BJ (cell line): ENCODE data around the gene WNT5A. TPM values are rescaled to one million over a fixed set of nuclear protein-coding genes. Genes with fewer than 3 reads are reported as not detected.

Source experiments
- CTCF ChIA-PET: fragments of 350-600 bp; formaldehyde crosslinking; extraction: SDS; loops from one replicate; lab custom pipeline; 2021; ENCODE audit warnings: antibody characterized with exemption, inconsistent platforms; lab: Yijun Ruan, JAX
- POLR2A ChIA-PET: fragments of 300-600 bp; sonication (Branson Sonifier 250); formaldehyde crosslinking; extraction: SDS; loops from one replicate; lab custom pipeline; 2021; ENCODE audit warnings: antibody characterized with exemption; lab: Charles Lee
- DNase-seq: peaks from one replicate; pipeline ENCODE4 v3.0.0-alpha.2; 2011; ENCODE audit warnings: low read depth
- H3K27me3 ChIP-seq: 2 replicates; pipeline ENCODE4 v1.6.0; 2011; ENCODE audit warnings: low read length; ENCODE audit not compliant: control insufficient read depth, insufficient read depth
- H3K36me3 ChIP-seq: 2 replicates; pipeline ENCODE4 v1.5.1; 2011; ENCODE audit warnings: low read length; ENCODE audit not compliant: control insufficient read depth, insufficient read depth
- H3K4me3 ChIP-seq: 2 replicates; pipeline ENCODE4 v1.5.1; 2011; ENCODE audit warnings: low read depth, mild to moderate bottlenecking, control low read depth, low read length
- polyA plus RNA-seq: library from polyadenylated mRNA; depleted of rRNA; stranded (reverse); fragments of >200 nt; gene quantifications from 2 replicates; pipeline ENCODE4 v1.2.3, GENCODE V29; 2011
- TF ChIP-seq, protein P1 (sequence below): IDR thresholded peaks from 2 replicates; pipeline ENCODE4 v1.5.1; 2011; ENCODE audit warnings: low read depth, mild to moderate bottlenecking, control low read depth, inconsistent platforms, low read length, moderate library complexity; ENCODE audit not compliant: insufficient read depth

Gene WNT5A
- polyA plus RNA-seq, 1 experiment: 627 TPM

GRCh38 chr3:55526332-55527030 is 39.4 kb upstream of the WNT5A start:
- no peak for DNase-seq
- CTCF ChIA-PET: no interaction called here
- TF ChIP-seq, protein P1, sequence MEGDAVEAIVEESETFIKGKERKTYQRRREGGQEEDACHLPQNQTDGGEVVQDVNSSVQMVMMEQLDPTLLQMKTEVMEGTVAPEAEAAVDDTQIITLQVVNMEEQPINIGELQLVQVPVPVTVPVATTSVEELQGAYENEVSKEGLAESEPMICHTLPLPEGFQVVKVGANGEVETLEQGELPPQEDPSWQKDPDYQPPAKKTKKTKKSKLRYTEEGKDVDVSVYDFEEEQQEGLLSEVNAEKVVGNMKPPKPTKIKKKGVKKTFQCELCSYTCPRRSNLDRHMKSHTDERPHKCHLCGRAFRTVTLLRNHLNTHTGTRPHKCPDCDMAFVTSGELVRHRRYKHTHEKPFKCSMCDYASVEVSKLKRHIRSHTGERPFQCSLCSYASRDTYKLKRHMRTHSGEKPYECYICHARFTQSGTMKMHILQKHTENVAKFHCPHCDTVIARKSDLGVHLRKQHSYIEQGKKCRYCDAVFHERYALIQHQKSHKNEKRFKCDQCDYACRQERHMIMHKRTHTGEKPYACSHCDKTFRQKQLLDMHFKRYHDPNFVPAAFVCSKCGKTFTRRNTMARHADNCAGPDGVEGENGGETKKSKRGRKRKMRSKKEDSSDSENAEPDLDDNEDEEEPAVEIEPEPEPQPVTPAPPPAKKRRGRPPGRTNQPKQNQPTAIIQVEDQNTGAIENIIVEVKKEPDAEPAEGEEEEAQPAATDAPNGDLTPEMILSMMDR: no peak
- Histone ChIP-seq H3K36me3 (no peaks in the 10 kb centered on the region), H3K27me3 (no peaks in the 10 kb centered on the region; the same call in 1 of the 2 replicates), H3K4me3 (no peak overlapping the region)
- POLR2A ChIA-PET: no interaction called here

DNA sequence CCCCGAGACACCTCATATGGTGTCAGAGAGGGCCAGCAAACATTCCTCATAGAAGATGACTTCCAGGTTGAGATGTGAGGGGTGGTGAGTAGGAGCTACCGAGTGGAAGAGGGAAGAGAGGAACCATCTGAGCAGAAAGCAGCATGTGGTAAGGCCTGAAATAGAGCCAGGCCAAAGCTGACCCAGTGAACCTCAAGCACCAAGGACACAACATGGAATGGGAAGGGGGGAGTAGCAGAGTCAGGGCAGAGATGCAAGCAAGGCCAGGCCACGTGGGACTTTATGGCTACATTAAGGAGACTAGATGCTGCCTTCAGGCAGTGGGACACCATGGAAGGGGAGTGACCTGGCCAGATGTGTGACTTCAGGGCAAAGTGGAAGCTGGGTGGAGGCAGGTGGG is 38.3 kb upstream of the WNT5A start:
- TF ChIP-seq, protein P1: no peak
- DNase-seq: no peak
- ChIA-PET CTCF (no interaction called here), POLR2A (no interaction called here)
- Histone ChIP-seq H3K27me3 (no peaks in the 10 kb centered on the region; the same call in 1 of the 2 replicates), H3K4me3 (no peak overlapping the region), H3K36me3 (no peaks in the 10 kb centered on the region)

DNA sequence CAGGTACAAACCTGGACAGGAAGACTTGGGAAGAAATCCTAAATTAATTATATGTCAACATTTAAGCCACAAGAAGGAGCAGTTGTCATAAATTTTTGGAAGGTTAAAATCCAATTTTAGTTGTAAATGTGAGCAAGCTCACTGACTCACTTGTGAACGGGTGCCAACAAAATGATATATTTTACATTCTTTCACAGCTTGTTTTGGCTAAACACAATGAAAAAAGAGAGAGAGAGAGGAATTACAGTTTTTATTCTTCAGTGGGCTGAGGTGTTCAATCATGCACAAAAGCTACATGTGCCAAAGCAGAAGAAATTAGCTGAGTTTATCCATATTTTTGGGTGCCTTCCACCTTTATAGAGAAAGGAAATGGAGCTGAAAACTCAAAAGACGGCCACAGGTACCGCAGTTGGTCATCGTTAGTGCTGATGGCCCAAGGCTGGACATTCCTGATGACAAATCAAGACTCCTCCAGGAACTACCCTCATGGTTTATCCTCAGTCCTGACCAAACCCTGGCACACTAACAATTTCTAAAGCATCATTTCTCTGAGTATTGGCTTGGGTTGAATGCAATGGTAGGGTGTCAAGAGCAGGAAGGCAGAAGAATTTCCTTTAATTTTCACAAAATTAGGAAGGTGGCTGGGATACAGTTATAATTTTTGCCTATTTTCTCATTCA is 37.6 kb upstream of the WNT5A start:
- ChIA-PET POLR2A (interaction anchor here (0.7 kb wide), 1 partner anchor 9 kb away, joined by 8 read pairs; no protein-coding TSS in a partner anchor), CTCF (interaction anchor here (0.9 to 3.0 kb wide), 4 partner anchors 11 to 37 kb away, joined by 3 to 16 read pairs (median 4); partner anchors contain the start of gene WNT5A)
- no peaks in the 10 kb centered on the region for H3K36me3 ChIP-seq
- no peak for DNase-seq
- no peaks in the 10 kb centered on the region; the same call in 1 of the 2 replicates for H3K27me3 ChIP-seq
- H3K4me3 ChIP-seq: no peak overlapping the region
- TF ChIP-seq, protein P1: no peak

DNA sequence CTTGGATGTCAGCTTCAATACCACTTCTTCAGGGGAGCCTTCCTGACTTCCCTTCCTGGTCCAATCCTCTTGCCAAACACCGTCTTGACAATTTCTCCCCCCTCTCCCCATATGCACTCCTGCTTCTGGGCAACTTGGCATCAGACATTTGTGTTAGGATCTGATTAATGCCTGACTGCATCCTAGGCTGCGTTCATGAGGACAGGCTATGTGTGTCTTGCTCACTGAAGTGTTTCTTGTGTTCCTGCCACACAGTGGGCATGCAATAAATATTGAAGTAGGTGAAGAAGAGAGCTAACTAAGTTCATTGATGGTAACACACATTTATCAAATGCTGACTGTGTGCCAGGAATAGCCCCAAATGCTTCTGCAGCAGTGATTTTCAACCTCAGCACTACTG is 36.4 kb upstream of the WNT5A start:
- CTCF ChIA-PET: interaction anchor here (0.6 to 3.0 kb wide), 5 partner anchors 12 to 773 kb away, joined by 3 to 16 read pairs (median 3); no protein-coding TSS in a partner anchor
- TF ChIP-seq, protein P1: no peak

GRCh38 chr3:55521738-55522421 is 34.8 kb upstream of the WNT5A start:
- peak; percentile 71 for DNase-seq
- CTCF ChIA-PET: interaction anchor here (0.8 to 3.0 kb wide), 6 partner anchors 10 to 37 kb away, joined by 3 to 16 read pairs (median 4); no protein-coding TSS in a partner anchor
- POLR2A ChIA-PET: interaction anchor here (0.5 to 0.6 kb wide), 2 partner anchors 216 to 707 kb away, joined by 3 to 5 read pairs; no protein-coding TSS in a partner anchor
- Histone ChIP-seq H3K27me3 (no peaks in the 10 kb centered on the region; the same call in 1 of the 2 replicates), H3K4me3 (no peak overlapping the region), H3K36me3 (no peaks in the 10 kb centered on the region)
- TF ChIP-seq, protein P1: no peak

More for the DNA sequence above, 36.4 kb upstream of the WNT5A start:
- DNase-seq: no peak
- POLR2A ChIA-PET: no interaction called here
- Histone ChIP-seq H3K4me3 (no peak overlapping the region), H3K27me3 (no peaks in the 10 kb centered on the region; the same call in 1 of the 2 replicates), H3K36me3 (no peaks in the 10 kb centered on the region)
